ENCODE data around the gene GPRC5C. TPM values are rescaled to one million over a fixed set of nuclear protein-coding genes. Genes with fewer than 3 reads are reported as not detected.

GPRC5C gene
- total RNA-seq, 1 donor from 2014 or later, result 38.7 TPM

DNA sequence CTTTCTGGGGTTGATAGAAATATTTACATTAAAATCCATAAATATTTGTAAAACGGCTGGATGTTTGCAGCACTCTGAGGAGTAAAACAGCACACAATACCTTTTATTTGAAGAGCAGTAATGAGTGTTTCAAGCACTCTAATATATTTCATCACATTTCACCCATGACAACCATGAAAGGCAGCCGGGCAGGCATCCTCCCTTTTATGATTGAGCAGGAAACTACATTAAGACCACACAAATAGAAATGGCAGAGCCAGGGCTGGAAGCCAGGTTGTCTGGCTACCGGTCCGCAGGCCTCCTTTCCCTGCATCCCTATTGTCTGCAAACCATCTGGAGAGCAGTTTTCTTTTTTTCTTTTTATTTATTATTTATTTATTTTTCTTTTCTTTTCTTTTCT is 23.1 kb upstream of the GPRC5C start:
- H3K27ac Mint-ChIP-seq, result no peak overlapping the region

DNA sequence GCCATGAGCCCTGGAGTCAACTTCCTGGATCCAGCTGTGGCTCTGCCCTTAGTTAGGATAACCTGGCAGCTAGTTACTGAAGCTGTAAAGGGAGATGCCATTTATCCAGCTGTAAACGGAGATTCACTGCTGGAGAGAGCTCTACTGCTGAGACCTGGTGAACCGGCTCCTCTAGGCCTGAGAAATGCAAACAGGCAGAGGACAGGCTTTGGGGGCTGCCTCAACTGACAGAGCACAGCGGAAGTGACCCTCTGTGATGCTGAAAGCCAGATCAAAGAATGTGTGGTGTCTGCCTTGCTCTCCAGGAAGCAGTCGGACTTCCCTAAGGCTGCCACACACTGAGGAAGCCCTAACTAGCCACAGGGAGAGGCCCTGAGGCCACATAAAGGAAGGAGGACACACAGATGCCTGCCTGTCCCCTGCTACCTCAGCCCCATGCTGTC is 21.9 kb upstream of the GPRC5C start:
- Mint-ChIP-seq H3K27me3 (ENCODE audit: low read depth) (no peaks in the 10 kb centered on the region), H3K36me3 (no peaks in the 10 kb centered on the region), H3K4me3 (no peak overlapping the region), H3K4me1 (no peaks in the 10 kb centered on the region), H3K27ac (no peak overlapping the region), H3K9me3 (peaks cover 5% of the 10 kb centered on the region)
- no peak for DNase-seq (ENCODE audit: low spot score in 2 of 2, unreplicated experiment in 2 of 2)
- TF ChIP-seq, protein P1, sequence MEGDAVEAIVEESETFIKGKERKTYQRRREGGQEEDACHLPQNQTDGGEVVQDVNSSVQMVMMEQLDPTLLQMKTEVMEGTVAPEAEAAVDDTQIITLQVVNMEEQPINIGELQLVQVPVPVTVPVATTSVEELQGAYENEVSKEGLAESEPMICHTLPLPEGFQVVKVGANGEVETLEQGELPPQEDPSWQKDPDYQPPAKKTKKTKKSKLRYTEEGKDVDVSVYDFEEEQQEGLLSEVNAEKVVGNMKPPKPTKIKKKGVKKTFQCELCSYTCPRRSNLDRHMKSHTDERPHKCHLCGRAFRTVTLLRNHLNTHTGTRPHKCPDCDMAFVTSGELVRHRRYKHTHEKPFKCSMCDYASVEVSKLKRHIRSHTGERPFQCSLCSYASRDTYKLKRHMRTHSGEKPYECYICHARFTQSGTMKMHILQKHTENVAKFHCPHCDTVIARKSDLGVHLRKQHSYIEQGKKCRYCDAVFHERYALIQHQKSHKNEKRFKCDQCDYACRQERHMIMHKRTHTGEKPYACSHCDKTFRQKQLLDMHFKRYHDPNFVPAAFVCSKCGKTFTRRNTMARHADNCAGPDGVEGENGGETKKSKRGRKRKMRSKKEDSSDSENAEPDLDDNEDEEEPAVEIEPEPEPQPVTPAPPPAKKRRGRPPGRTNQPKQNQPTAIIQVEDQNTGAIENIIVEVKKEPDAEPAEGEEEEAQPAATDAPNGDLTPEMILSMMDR (IDR thresholded peaks at IDR 0.05; ENCODE audit: unreplicated experiment), result no peak

More for the DNA sequence above, 23.1 kb upstream of the GPRC5C start:
- Mint-ChIP-seq H3K36me3 (no peaks in the 10 kb centered on the region), H3K4me1 (peaks cover 9% of the 10 kb centered on the region), H3K4me3 (no peak overlapping the region), H3K27me3 (ENCODE audit: low read depth) (no peaks in the 10 kb centered on the region), H3K9me3 (peaks cover 5% of the 10 kb centered on the region)
- TF ChIP-seq, protein P1 (IDR thresholded peaks at IDR 0.05; ENCODE audit: unreplicated experiment), result no peak
- DNase-seq (ENCODE audit: low spot score in 2 of 2, unreplicated experiment in 2 of 2), result no peak

DNA sequence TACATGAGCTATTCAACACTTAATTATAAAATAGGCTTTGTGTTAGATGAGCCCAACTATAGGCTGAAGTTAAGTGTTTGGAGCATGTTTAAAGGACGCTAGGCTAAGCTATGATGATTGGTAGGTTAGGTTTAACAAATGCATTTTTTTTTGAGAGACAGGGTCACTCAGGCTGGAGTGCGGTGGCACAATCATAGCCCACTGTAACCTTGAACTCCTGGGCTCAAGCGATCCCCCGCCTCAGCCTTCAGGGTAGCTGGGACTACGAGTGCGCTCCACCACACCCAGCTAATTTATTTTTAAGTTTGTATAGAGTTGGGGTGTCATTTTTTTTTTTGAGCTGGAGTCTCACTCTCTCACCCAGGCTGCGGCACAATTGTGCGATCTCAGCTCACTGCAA is 19.3 kb upstream of the GPRC5C start:
- Mint-ChIP-seq H3K27me3 (ENCODE audit: low read depth) (peaks cover 2% of the 10 kb centered on the region), H3K27ac (no peak overlapping the region), H3K36me3 (no peaks in the 10 kb centered on the region), H3K4me3 (no peak overlapping the region), H3K9me3 (peaks cover 5% of the 10 kb centered on the region), H3K4me1 (no peaks in the 10 kb centered on the region)
- DNase-seq (ENCODE audit: low spot score in 2 of 2, unreplicated experiment in 2 of 2), result no peak
- TF ChIP-seq, protein P1 (IDR thresholded peaks at IDR 0.05; ENCODE audit: unreplicated experiment), result no peak

DNA sequence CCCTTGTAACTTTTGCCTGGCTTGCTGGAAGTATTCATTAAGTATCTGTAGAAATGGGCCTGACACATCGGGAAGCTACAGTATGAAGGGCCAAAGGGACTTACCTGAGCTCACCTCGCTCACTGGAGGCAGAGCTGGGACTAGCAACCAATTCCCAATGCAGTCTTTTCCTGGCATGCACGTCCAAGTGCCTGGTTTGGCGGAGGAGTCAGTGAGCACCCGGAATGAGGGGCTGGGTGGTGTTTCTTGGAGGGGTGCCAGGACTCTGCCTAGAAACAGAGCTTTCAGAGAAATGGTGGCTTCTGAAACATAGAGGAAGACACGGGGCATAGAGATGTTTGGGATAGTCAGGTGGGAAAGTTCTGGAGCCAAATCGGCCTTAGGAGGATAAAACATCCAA is 18.4 kb upstream of the GPRC5C start:
- DNase-seq (ENCODE audit: low spot score in 2 of 2, unreplicated experiment in 2 of 2), result no peak
- TF ChIP-seq, protein P1 (IDR thresholded peaks at IDR 0.05; ENCODE audit: unreplicated experiment), result no peak
- Mint-ChIP-seq H3K4me1 (peaks cover under 1% of the 10 kb centered on the region), H3K27ac (no peak overlapping the region), H3K9me3 (peaks cover 5% of the 10 kb centered on the region), H3K4me3 (no peak overlapping the region), H3K36me3 (no peaks in the 10 kb centered on the region), H3K27me3 (ENCODE audit: low read depth) (peaks cover 6% of the 10 kb centered on the region)

DNA sequence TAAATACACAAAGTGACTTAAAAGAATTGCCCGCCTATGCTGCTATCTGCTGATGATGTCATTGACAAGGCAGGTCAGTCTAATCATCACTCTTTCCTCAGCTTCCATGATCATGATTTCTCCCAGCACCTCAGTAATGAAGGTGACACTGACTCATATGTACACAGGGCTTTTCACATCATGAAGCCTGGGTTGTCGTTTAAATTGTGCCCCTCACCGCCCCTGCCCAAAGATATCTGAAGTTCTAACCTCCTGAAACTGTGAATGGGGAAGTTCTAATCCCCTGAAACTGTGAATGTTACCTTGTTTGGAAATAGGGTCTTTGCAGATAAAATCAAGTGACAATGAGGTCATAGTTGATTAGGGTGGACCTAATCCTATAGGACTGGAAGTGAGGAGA is 17.4 kb upstream of the GPRC5C start:
- Mint-ChIP-seq H3K27me3 (ENCODE audit: low read depth) (peaks cover 11% of the 10 kb centered on the region), H3K4me3 (no peak overlapping the region), H3K27ac (no peak overlapping the region), H3K9me3 (peaks cover 5% of the 10 kb centered on the region), H3K4me1 (peaks cover 4% of the 10 kb centered on the region), H3K36me3 (no peaks in the 10 kb centered on the region)
- TF ChIP-seq, protein P1 (IDR thresholded peaks at IDR 0.05; ENCODE audit: unreplicated experiment), result no peak
- DNase-seq (ENCODE audit: low spot score in 2 of 2, unreplicated experiment in 2 of 2), result no peak

Data from mesothelial cell of epicardium (in vitro differentiated cells).